WI38 (cell line): ENCODE data around the gene LARP4.
"Not testable (repeated sequence)": the region's sequence is repeated elsewhere in the genome, so short reads cannot be mapped to it uniquely, and the experiment has no call there.

ENCODE experiments used
- H3K4me3 ChIP-seq: 2 replicates; pipeline ENCODE4 v1.5.1; 2011; ENCODE audit warnings: low read depth, mild to moderate bottlenecking, control low read depth, low read length
- CTCF ChIP-seq: IDR thresholded peaks from 2 replicates; pipeline ENCODE4 v1.5.1; 2012; ENCODE audit warnings: low read depth, mild to moderate bottlenecking, control low read depth, low read length

The LARP4 gene

GRCh38 chr12:50387972-50388478 lies 12.7 kb upstream of the LARP4 start:
- no peak overlapping the region for H3K4me3 ChIP-seq
- no peak for TF ChIP-seq CTCF

- H3K4me3 ChIP-seq: not testable (repeated sequence)
Measured at GRCh38 chr12:50388793-50389192, 11.9 kb upstream of the LARP4 start.

GRCh38 chr12:50390316-50390741 lies 10.4 kb upstream of the LARP4 start:
- TF ChIP-seq CTCF: no peak
- H3K4me3 ChIP-seq: no peak overlapping the region

- no peak overlapping the region for H3K4me3 ChIP-seq
- no peak for TF ChIP-seq CTCF
Measured at GRCh38 chr12:50394469-50395029, 6.1 kb upstream of the LARP4 start.

GRCh38 chr12:50397117-50397650 lies 3.5 kb upstream of the LARP4 start:
- H3K4me3 ChIP-seq: no peak overlapping the region
- no peak for TF ChIP-seq CTCF

- H3K4me3 ChIP-seq: no peak overlapping the region
- TF ChIP-seq CTCF: no peak
Measured at GRCh38 chr12:50398931-50399330, 1.8 kb upstream of the LARP4 start.

GRCh38 chr12:50400104-50400637 lies 514 bp upstream of the LARP4 start:
- H3K4me3 ChIP-seq: peak overlapping the region; percentile 94
- TF ChIP-seq CTCF: no peak
